T-helper 2 cell treated with Interferon-gamma antibody and Interleukin-4, amounts not matched to agents 5 μg/mL and 100 μg/mL, for 36 hours (primary cell): Measurements from ENCODE around the gene SH3RF3.

Experiments used
- DNase-seq: peaks from one replicate; pipeline ENCODE4 v3.0.0; 2021; ENCODE audit warnings: low spot score
- H3K27ac Mint-ChIP-seq: one replicate; pipeline ENCODE4 v1.8.0; 2021; ENCODE audit warnings: mild to moderate bottlenecking, mixed read lengths
- H3K27me3 Mint-ChIP-seq: one replicate; pipeline ENCODE4 v1.8.0; 2021; ENCODE audit warnings: low read depth, mixed read lengths
- H3K36me3 Mint-ChIP-seq: one replicate; pipeline ENCODE4 v1.8.0; 2021; ENCODE audit warnings: low read depth, mixed read lengths
- H3K4me1 Mint-ChIP-seq: one replicate; pipeline ENCODE4 v1.8.0; 2021; ENCODE audit warnings: low read depth, mixed read lengths
- H3K4me3 Mint-ChIP-seq: one replicate; pipeline ENCODE4 v1.8.0; 2022; ENCODE audit warnings: mild to moderate bottlenecking, moderate library complexity, mixed read lengths
- H3K9me3 Mint-ChIP-seq: one replicate; pipeline ENCODE4 v1.8.0; 2021; ENCODE audit warnings: mixed read lengths

Gene SH3RF3

GRCh38 chr2:109128616-109129355 is at the start of gene SH3RF3:
TSS of gene SH3RF3 (plus strand) at chr2:109129205.
- peaks cover 60% of the 10 kb centered on the region for H3K27me3 Mint-ChIP-seq
- peaks cover 2% of the 10 kb centered on the region for H3K36me3 Mint-ChIP-seq
- H3K9me3 Mint-ChIP-seq: no peaks in the 10 kb centered on the region
- peak within 1 kb of the TSS; percentile 45 for H3K27ac Mint-ChIP-seq
- peaks cover 18% of the 10 kb centered on the region for H3K4me1 Mint-ChIP-seq
- peak within 1 kb of the TSS; percentile 82 for H3K4me3 Mint-ChIP-seq
- DNase-seq: peak; percentile 18

GRCh38 chr2:109079590-109079989 is 49.4 kb upstream of the SH3RF3 start:
- H3K9me3 Mint-ChIP-seq: no peaks in the 10 kb centered on the region
- no peak overlapping the region for H3K4me3 Mint-ChIP-seq
- no peaks in the 10 kb centered on the region for H3K36me3 Mint-ChIP-seq
- no peak for DNase-seq
- no peak overlapping the region for H3K27ac Mint-ChIP-seq
- peaks cover 14% of the 10 kb centered on the region for H3K27me3 Mint-ChIP-seq
- H3K4me1 Mint-ChIP-seq: no peaks in the 10 kb centered on the region

- Mint-ChIP-seq H3K36me3 (no peaks in the 10 kb centered on the region), H3K4me3 (no peak overlapping the region), H3K27ac (no peak overlapping the region), H3K27me3 (peaks cover 14% of the 10 kb centered on the region), H3K9me3 (no peaks in the 10 kb centered on the region), H3K4me1 (no peaks in the 10 kb centered on the region)
- no peak for DNase-seq
Observed at GRCh38 chr2:109080109-109080508, 48.9 kb upstream of the SH3RF3 start.

- no peak for DNase-seq
- Mint-ChIP-seq H3K4me1 (no peaks in the 10 kb centered on the region), H3K27me3 (peaks cover 10% of the 10 kb centered on the region), H3K4me3 (no peak overlapping the region), H3K36me3 (no peaks in the 10 kb centered on the region), H3K27ac (no peak overlapping the region), H3K9me3 (no peaks in the 10 kb centered on the region)
Observed at GRCh38 chr2:109080757-109081156, 48.2 kb upstream of the SH3RF3 start.

GRCh38 chr2:109081374-109081773 is 47.6 kb upstream of the SH3RF3 start:
- Mint-ChIP-seq H3K9me3 (no peaks in the 10 kb centered on the region), H3K4me3 (no peak overlapping the region), H3K27me3 (peaks cover 10% of the 10 kb centered on the region), H3K36me3 (no peaks in the 10 kb centered on the region), H3K4me1 (no peaks in the 10 kb centered on the region), H3K27ac (no peak overlapping the region)
- DNase-seq: no peak

- Mint-ChIP-seq H3K27ac (no peak overlapping the region), H3K9me3 (no peaks in the 10 kb centered on the region), H3K36me3 (no peaks in the 10 kb centered on the region), H3K4me1 (no peaks in the 10 kb centered on the region), H3K27me3 (peaks cover 3% of the 10 kb centered on the region), H3K4me3 (no peak overlapping the region)
- no peak for DNase-seq
Observed at GRCh38 chr2:109083771-109084170, 45.2 kb upstream of the SH3RF3 start.

- no peaks in the 10 kb centered on the region for H3K9me3 Mint-ChIP-seq
- H3K27me3 Mint-ChIP-seq: peaks cover 3% of the 10 kb centered on the region
- no peak for DNase-seq
- H3K4me3 Mint-ChIP-seq: no peak overlapping the region
- H3K36me3 Mint-ChIP-seq: no peaks in the 10 kb centered on the region
- no peak overlapping the region for H3K27ac Mint-ChIP-seq
- no peaks in the 10 kb centered on the region for H3K4me1 Mint-ChIP-seq
Observed at GRCh38 chr2:109084341-109084740, 44.7 kb upstream of the SH3RF3 start.

GRCh38 chr2:109085912-109086742 is 42.9 kb upstream of the SH3RF3 start:
- no peak overlapping the region for H3K4me3 Mint-ChIP-seq
- H3K9me3 Mint-ChIP-seq: no peaks in the 10 kb centered on the region
- no peaks in the 10 kb centered on the region for H3K36me3 Mint-ChIP-seq
- H3K27ac Mint-ChIP-seq: no peak overlapping the region
- no peaks in the 10 kb centered on the region for H3K4me1 Mint-ChIP-seq
- DNase-seq: no peak
- no peaks in the 10 kb centered on the region for H3K27me3 Mint-ChIP-seq

GRCh38 chr2:109086743-109087020 is 42.3 kb upstream of the SH3RF3 start:
- Mint-ChIP-seq H3K4me3 (no peak overlapping the region), H3K9me3 (no peaks in the 10 kb centered on the region), H3K4me1 (no peaks in the 10 kb centered on the region), H3K27me3 (no peaks in the 10 kb centered on the region), H3K36me3 (no peaks in the 10 kb centered on the region), H3K27ac (no peak overlapping the region)
- DNase-seq: no peak

- Mint-ChIP-seq H3K36me3 (no peaks in the 10 kb centered on the region), H3K9me3 (no peaks in the 10 kb centered on the region), H3K4me3 (no peak overlapping the region), H3K27me3 (no peaks in the 10 kb centered on the region), H3K27ac (no peak overlapping the region), H3K4me1 (no peaks in the 10 kb centered on the region)
- no peak for DNase-seq
Observed at GRCh38 chr2:109087055-109087663, 41.8 kb upstream of the SH3RF3 start.

- H3K4me1 Mint-ChIP-seq: no peaks in the 10 kb centered on the region
- H3K9me3 Mint-ChIP-seq: peaks cover 10% of the 10 kb centered on the region
- no peaks in the 10 kb centered on the region for H3K27me3 Mint-ChIP-seq
- no peak overlapping the region for H3K4me3 Mint-ChIP-seq
- no peak for DNase-seq
- no peak overlapping the region for H3K27ac Mint-ChIP-seq
- no peaks in the 10 kb centered on the region for H3K36me3 Mint-ChIP-seq
Observed at GRCh38 chr2:109089602-109090300, 39.3 kb upstream of the SH3RF3 start.

- DNase-seq: no peak
- Mint-ChIP-seq H3K4me3 (no peak overlapping the region), H3K27me3 (peaks cover 2% of the 10 kb centered on the region), H3K27ac (no peak overlapping the region), H3K36me3 (no peaks in the 10 kb centered on the region), H3K4me1 (no peaks in the 10 kb centered on the region), H3K9me3 (peaks cover 10% of the 10 kb centered on the region)
Observed at GRCh38 chr2:109091526-109091925, 37.5 kb upstream of the SH3RF3 start.

- no peaks in the 10 kb centered on the region for H3K36me3 Mint-ChIP-seq
- H3K4me1 Mint-ChIP-seq: no peaks in the 10 kb centered on the region
- H3K4me3 Mint-ChIP-seq: no peak overlapping the region
- peaks cover 7% of the 10 kb centered on the region for H3K27me3 Mint-ChIP-seq
- H3K9me3 Mint-ChIP-seq: peaks cover 10% of the 10 kb centered on the region
- no peak for DNase-seq
- no peak overlapping the region for H3K27ac Mint-ChIP-seq
Observed at GRCh38 chr2:109094144-109094543, 34.9 kb upstream of the SH3RF3 start.
